GM12872 (cell line): Measurements from ENCODE around the gene ABI1.

Experiments used
- TF ChIP-seq, protein P1 (sequence below): IDR thresholded peaks from 3 replicates; pipeline ENCODE4 v1.5.1; 2011; ENCODE audit warnings: low read depth, mild to moderate bottlenecking, low read length, moderate library complexity; ENCODE audit not compliant: insufficient read depth

The ABI1 gene

DNA sequence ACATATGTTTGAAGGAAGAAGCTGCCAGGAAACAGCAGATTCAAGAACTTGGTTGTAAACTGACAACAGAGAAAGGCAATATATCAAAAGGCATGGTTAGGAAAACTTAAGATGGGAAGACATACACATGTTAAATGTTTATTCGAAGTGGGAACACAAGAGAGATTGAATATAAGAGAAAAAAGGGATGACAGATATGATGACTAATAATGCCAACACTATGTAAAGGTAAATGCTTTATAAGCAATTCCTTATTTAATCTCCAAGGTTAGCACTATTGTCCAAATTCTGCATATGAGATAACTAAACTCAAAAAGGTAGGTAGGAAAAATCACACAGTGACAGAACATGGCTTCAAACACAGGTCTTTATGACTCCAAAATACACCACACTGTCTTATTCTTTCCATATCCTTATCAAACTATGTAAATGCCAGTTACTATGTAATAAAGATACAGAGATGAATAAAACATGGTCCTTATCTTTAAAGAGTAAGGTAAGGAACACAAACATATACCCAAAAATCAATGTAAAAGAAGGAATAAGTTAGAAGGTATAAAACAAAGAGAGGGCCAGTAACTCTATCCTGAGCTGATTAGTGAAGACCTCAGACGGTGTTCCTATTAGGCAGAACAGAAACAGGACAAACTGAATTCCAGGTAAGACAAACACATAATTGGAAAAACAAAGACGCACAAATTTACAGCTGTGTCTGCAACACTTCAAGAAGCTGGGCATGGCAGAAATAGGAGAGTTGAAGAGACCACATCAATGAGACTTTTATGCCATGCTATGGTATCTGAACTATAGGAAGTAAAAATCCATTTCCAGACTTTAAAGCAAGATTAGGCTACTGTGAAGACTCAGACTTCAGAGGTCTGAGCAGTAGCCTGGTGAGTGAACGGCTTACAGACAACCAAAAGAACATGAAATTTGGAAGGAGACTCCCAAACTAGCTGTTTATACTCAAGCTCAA lies 56.1 kb downstream of the ABI1 start:
- TF ChIP-seq, protein P1, sequence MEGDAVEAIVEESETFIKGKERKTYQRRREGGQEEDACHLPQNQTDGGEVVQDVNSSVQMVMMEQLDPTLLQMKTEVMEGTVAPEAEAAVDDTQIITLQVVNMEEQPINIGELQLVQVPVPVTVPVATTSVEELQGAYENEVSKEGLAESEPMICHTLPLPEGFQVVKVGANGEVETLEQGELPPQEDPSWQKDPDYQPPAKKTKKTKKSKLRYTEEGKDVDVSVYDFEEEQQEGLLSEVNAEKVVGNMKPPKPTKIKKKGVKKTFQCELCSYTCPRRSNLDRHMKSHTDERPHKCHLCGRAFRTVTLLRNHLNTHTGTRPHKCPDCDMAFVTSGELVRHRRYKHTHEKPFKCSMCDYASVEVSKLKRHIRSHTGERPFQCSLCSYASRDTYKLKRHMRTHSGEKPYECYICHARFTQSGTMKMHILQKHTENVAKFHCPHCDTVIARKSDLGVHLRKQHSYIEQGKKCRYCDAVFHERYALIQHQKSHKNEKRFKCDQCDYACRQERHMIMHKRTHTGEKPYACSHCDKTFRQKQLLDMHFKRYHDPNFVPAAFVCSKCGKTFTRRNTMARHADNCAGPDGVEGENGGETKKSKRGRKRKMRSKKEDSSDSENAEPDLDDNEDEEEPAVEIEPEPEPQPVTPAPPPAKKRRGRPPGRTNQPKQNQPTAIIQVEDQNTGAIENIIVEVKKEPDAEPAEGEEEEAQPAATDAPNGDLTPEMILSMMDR, result no peak

DNA sequence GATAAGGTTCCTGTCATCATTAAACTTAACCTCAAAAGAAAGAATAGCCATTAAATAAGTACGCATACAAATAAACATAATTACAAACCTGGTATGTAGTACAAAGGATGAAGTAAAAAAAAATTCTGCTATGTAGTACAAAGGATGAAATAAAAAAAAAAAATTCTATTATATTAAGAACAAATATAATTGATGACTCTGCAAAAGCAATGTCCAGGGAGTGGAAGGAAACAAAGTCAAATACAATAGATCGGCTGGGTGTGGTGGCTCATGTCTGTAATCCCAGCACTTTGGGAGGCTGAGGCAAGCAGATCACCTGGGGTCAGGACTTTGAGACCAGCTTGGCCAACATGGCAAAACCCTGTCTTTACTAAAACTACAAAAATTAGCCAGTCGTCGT lies 56.9 kb downstream of the ABI1 start:
- TF ChIP-seq, protein P1, result no peak

DNA sequence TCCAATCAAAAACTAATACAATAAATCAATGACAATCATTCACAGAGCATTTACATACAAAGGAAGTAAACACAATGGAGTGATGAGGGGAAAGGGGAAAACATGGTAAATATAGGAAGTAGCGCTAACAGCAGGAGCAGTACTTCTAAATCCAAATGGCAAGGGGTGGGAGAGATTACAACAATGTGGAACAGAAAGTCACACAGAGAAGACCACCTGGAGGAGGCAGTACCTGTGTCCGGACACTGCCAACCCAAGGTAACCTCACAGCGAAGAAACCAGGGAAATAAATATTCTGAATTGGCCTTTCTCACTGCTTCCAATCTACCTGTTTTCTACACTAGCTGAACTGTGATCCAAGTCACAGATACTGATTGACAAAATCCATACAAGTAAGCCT lies 58.2 kb downstream of the ABI1 start:
- TF ChIP-seq, protein P1, result no peak

DNA sequence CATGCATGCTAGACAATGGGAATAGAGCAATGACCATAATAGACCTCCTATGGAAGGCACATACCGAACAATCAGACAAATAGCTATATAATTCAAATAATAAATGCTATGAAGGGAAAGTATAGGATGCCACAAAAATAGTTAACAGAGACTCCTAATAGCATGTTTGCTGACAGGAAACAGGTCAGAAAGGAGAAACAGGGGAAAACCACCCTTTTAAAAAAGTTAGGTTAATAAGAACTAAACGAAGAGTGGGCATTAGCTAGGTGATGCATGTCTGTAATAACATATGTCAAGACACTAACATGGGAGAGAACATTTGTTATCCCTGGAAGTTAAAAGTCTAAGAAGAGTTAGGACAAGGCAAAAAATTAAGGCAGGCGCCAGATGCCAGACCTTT lies 58.9 kb downstream of the ABI1 start:
- TF ChIP-seq, protein P1, result no peak

DNA sequence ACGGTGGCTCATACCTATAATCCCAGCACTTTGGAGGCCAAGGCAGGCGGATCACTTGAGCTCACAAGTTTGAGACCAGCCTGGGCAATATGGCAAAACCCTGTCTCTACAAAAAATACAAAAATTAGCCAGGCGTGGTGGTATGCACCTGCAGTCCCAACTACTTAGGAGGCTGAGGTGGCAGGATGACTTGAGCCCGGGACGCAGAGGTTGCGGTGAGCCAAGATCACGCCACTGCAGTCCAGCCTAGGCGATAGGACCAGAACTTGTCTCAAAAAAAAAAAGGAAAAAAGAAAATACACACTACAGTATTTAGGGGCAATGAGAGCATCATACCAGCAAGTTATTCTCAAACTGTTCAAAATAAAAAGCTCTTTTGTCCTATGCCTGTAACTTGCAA lies 59.5 kb downstream of the ABI1 start:
- TF ChIP-seq, protein P1, result no peak

DNA sequence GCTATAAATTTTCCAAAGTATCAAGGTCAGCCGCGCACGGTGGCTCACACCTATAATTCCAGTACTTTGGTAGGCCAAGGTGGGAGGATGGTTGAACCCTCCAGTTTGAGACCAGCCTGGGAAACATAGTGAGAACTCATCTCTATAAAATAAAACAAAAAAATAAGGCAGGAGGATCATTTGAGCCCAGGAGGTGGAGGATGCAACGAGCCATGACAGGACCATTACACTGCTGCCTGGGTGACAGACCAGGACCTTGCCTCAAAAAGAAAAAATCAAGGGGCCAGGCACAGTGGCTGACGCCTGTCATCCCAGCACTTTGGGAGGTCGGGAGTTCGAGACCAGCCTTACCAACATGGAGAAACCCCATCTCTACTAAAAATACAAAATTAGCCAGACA lies 60.3 kb downstream of the ABI1 start:
- TF ChIP-seq, protein P1, result no peak

DNA sequence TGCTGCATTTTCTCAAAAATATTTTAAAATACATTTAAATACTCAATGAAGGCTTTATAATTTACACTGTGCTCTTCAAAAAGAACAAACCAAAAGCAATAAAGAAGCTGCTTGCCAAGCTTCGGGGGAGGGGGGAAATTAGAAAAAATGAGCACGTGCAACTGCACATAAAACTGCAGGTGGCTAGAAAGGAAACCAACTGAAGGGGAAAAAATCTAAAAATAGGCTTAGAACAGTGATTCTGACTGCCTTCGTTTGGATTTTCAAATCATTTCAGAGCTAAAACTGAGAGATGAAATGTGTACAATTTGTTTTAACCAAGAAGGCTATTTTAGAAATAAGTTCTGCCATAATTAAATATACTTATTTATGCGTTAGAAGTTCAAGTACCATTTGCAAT lies 61.4 kb downstream of the ABI1 start:
- TF ChIP-seq, protein P1, result no peak
